GM12878 (cell line): Measurements from ENCODE around the gene EPB41L2. TPM values are rescaled to one million over a fixed set of nuclear protein-coding genes. Genes with fewer than 3 reads are reported as not detected.

ENCODE experiments used
- ATAC-seq: fragments of 200-7000 bp; cut with Tn5 transposase; 3 replicates; pipeline ENCODE4 v1.9.1; 2020; ENCODE audit warnings: mild to moderate bottlenecking, moderate library complexity
- BruUV-seq: library from RNA; stranded (reverse); fragments of 400-500 nt; replicated peaks from 2 replicates; lab custom pipeline; 2021; lab: Mats Ljungman, UMichigan
- CTCF ChIA-PET: fragments of 300-600 bp; sonication (Branson Sonifier 250); formaldehyde crosslinking; extraction: SDS; loops from one replicate; lab custom pipeline; 2021; ENCODE audit warnings: inconsistent platforms; lab: Yijun Ruan, JAX
- POLR2A ChIA-PET: fragments of 350-600 bp; formaldehyde crosslinking; extraction: SDS; loops from one replicate; lab custom pipeline; 2021; ENCODE audit warnings: inconsistent platforms; lab: Charles Lee
- RAD21 ChIA-PET: fragments of 300-600 bp; sonication (Branson Sonifier 250); formaldehyde crosslinking; loops from one replicate; lab custom pipeline; 2023; ENCODE audit warnings: antibody characterized with exemption; ENCODE audit not compliant: unreplicated experiment; lab: Charles Lee
- SMC1A ChIA-PET: fragments of 300-600 bp; sonication (Branson Sonifier 250); formaldehyde crosslinking; loops from one replicate; lab custom pipeline; 2023; ENCODE audit not compliant: unreplicated experiment, uncharacterized antibody; lab: Charles Lee
- DNase-seq: peaks from one replicate; pipeline ENCODE4 v3.0.0-alpha.2; 2011; ENCODE audit warnings: low read depth, low spot score
- FAIRE-seq: peaks from 3 replicates; lab custom pipeline; 2011; peaks lifted over from hg19 to GRCh38; lab: Jason Lieb, UNC
- H2AFZ ChIP-seq: 2 replicates; pipeline ENCODE4 v1.6.0; 2011; ENCODE audit warnings: low read depth, low read length, control low read depth; ENCODE audit not compliant: control insufficient read depth
- H3K27ac ChIP-seq: 2 replicates; pipeline ENCODE4 v1.5.1; 2011; ENCODE audit warnings: control low read depth; ENCODE audit not compliant: control insufficient read depth, insufficient read depth
- H3K27me3 ChIP-seq, 2 experiments: replicated peaks in 1 of 2; 2 replicates each; pipeline versions ENCODE4 v1.6.0 to v1.6.1; 2011; ENCODE audit warnings: low read length in 1 of 2; ENCODE audit not compliant: control insufficient read depth in 2 of 2, insufficient read depth in 2 of 2
- H3K36me3 ChIP-seq, 2 experiments: 2 replicates each; pipeline ENCODE4 v1.5.1; 2011; ENCODE audit warnings: low read length in 1 of 2; ENCODE audit not compliant: control insufficient read depth in 2 of 2, insufficient read depth in 2 of 2
- H3K4me1 ChIP-seq: 2 replicates; pipeline ENCODE4 v1.6.1; 2011; ENCODE audit warnings: mild to moderate bottlenecking, low read length, moderate library complexity, mixed read lengths; ENCODE audit not compliant: control insufficient read depth, insufficient read depth
- H3K4me2 ChIP-seq: 2 replicates; pipeline ENCODE4 v1.6.0; 2011; ENCODE audit warnings: control low read depth; ENCODE audit not compliant: control insufficient read depth, insufficient read depth
- H3K4me3 ChIP-seq: fragments of 200-600 bp; sonication (generic); 2 replicates; pipeline ENCODE4 v1.5.1; 2016
- H3K79me2 ChIP-seq: 2 replicates; pipeline ENCODE4 v1.6.0; 2011; ENCODE audit warnings: low read length; ENCODE audit not compliant: control insufficient read depth, insufficient read depth
- H3K9ac ChIP-seq: 2 replicates; pipeline ENCODE4 v1.8.0; 2011; ENCODE audit warnings: low read length, control low read depth, mixed read lengths; ENCODE audit not compliant: control insufficient read depth, insufficient read depth
- H3K9me3 ChIP-seq: replicated peaks from 3 replicates; pipeline ENCODE4 v1.5.1; 2011; ENCODE audit warnings: mild to moderate bottlenecking, low read length; ENCODE audit not compliant: control insufficient read depth, insufficient read depth
- H4K20me1 ChIP-seq: 2 replicates; pipeline ENCODE4 v1.6.0; 2011; ENCODE audit not compliant: control insufficient read depth, insufficient read depth
- CHD2 ChIP-seq: IDR thresholded peaks from 2 replicates; pipeline ENCODE4 v1.6.1; 2011; ENCODE audit warnings: low read depth, low read length, improper control_type of control experiment, borderline replicate concordance
- FOS ChIP-seq: IDR thresholded peaks from 3 replicates; pipeline ENCODE4 v1.6.1; 2011; ENCODE audit warnings: borderline replicate concordance; ENCODE audit not compliant: insufficient read length; ENCODE audit errors: extremely low read depth
- HDGF ChIP-seq: fragments of 450-650 bp; IDR thresholded peaks from 2 replicates; pipeline ENCODE4 v1.6.1; 2016; ENCODE audit warnings: antibody characterized with exemption
- MEF2B ChIP-seq: fragments of 450-650 bp; IDR thresholded peaks from 2 replicates; pipeline ENCODE4 v1.6.1; 2018; ENCODE audit warnings: mild to moderate bottlenecking, moderate library complexity; ENCODE audit not compliant: partially characterized antibody, poor library complexity, severe bottlenecking
- POLR2A ChIP-seq: IDR thresholded peaks from 2 replicates; pipeline ENCODE4 v1.6.1; 2011; ENCODE audit warnings: low read depth, mild to moderate bottlenecking, low read length
- SIX5 ChIP-seq: IDR thresholded peaks from 2 replicates; pipeline ENCODE4 v1.6.1; 2011; ENCODE audit warnings: mild to moderate bottlenecking, low read depth, low read length, moderate library complexity; ENCODE audit not compliant: severe bottlenecking
- ZBTB33 ChIP-seq: fragments of 450-650 bp; IDR thresholded peaks from 2 replicates; pipeline ENCODE4 v1.6.1; 2017; ENCODE audit warnings: mild to moderate bottlenecking
- ZSCAN29 ChIP-seq: fragments of 450-650 bp; IDR thresholded peaks from 2 replicates; pipeline ENCODE4 v1.6.1; 2017; ENCODE audit warnings: mild to moderate bottlenecking, moderate library complexity
- WGBS: methylation state at CpG from one replicate; pipeline ENCODE4 v1.1.6; 2016; ENCODE audit warnings: low lambda C conversion rate; ENCODE audit not compliant: insufficient replicate concordance, insufficient coverage; ENCODE audit errors: missing lambda C conversion rate; 5-methylcytosine and 5-hydroxymethylcytosine counted together
- in situ Hi-C: fragments of 300-500 bp; cut with MboI; formaldehyde crosslinking; loops from 9 replicates; pipeline ENCODE4 v1.14.3; 2018; ENCODE audit warnings: mixed read lengths
- intact Hi-C: fragments of 100-400 bp; cut with micrococcal nuclease; formaldehyde crosslinking; loops from one replicate; pipeline ENCODE4 v1.14.2; 2022; ENCODE audit not compliant: unreplicated experiment
- polyA plus RNA-seq, 11 experiments: library from polyadenylated mRNA; depleted of rRNA in 4 of 11; unstranded in 6 of 11; stranded (reverse) in 5 of 11; fragments of >200 nt; fragmentation: Nextera tagmentation in 4 of 11; fragmentation: Illumina TruSeq in 1 of 11; extraction: Ambion mirVana in 4 of 11; extraction: Trizol in 1 of 11; gene quantifications; 1 replicate in 1 of 11; 2 replicates in 10 of 11; pipeline versions ENCODE4 v1.2.1 to v1.2.3, GENCODE V29; 2011 to 2016; ENCODE audit warnings: inconsistent platforms in 2 of 11, missing spikeins in 2 of 11, low read depth in 1 of 11
- total RNA-seq, 4 experiments: library from RNA; depleted of rRNA in 3 of 4; stranded (reverse); fragments of >200 nt in 3 of 4; fragmentation: Illumina TruSeq in 1 of 4; extraction: Trizol in 1 of 4; gene quantifications; 2 replicates each; pipeline versions ENCODE4 v1.2.1 to v1.2.3, GENCODE V29; 2013 to 2021

Gene EPB41L2
- total and polyA plus RNA-seq, 10 of the 15 experiments (the other 5 are each of a cell fraction or from before 2014, with no cell fraction given), result 7.4 to 41.6 (median 19.0) TPM

- no peaks in the 10 kb centered on the region for H3K27me3 ChIP-seq
- intact Hi-C loops (no loop called here), in situ Hi-C loops (no loop called here)
- ATAC-seq, result no peak
- 58% methylated on average over 3 of the region's 3 CpGs for WGBS
- H3K4me1 ChIP-seq, result no peaks in the 10 kb centered on the region
- H4K20me1 ChIP-seq, result no peaks in the 10 kb centered on the region
- ChIA-PET SMC1A (no interaction called here), RAD21 (no interaction called here), CTCF (no interaction called here), POLR2A (no interaction called here)
- FAIRE-seq, result no peak
- no TSS peak for BruUV-seq
- TF ChIP-seq POLR2A (no peak), HDGF (no peak), SIX5 (no peak), ZBTB33 (no peak), ZSCAN29 (no peak), FOS (no peak), MEF2B (no peak), CHD2 (no peak)
- H3K4me3 ChIP-seq, result no peak overlapping the region
- H3K4me2 ChIP-seq, result no peak overlapping the region
- no peak overlapping the region for H2AFZ ChIP-seq
- no peak overlapping the region for H3K27ac ChIP-seq
- no peaks in the 10 kb centered on the region; a peak in 1 of 4 replicates for H3K36me3 ChIP-seq
- no peaks in the 10 kb centered on the region for H3K9me3 ChIP-seq
- DNase-seq, result no peak
- no peak overlapping the region for H3K9ac ChIP-seq
- H3K79me2 ChIP-seq, result no peaks in the 10 kb centered on the region
These were observed 140.1 kb downstream of the EPB41L2 start for GRCh38 chr6:130922922-130923321.
